HG02970 (cell line): Measurements from ENCODE around the gene COL13A1.

Source experiments
- ATAC-seq: cut with Tn5 transposase; IDR thresholded peaks from one replicate; pipeline ENCODE4 v1.9.1; 2021; ENCODE audit warnings: mild to moderate bottlenecking, moderate library complexity, moderate number of reproducible peaks; ENCODE audit not compliant: unreplicated experiment, low FRiP score

COL13A1 gene

GRCh38 chr10:69843923-69844322 lies 42.2 kb downstream of the COL13A1 start:
- no peak for ATAC-seq

- ATAC-seq, result no peak
Measured at GRCh38 chr10:69844698-69845097, 43.0 kb downstream of the COL13A1 start.

GRCh38 chr10:69845574-69846292 lies 44.0 kb downstream of the COL13A1 start:
- ATAC-seq, result no peak

GRCh38 chr10:69846293-69846921 lies 44.7 kb downstream of the COL13A1 start:
- no peak for ATAC-seq

- no peak for ATAC-seq
Measured at GRCh38 chr10:69847458-69847857, 45.8 kb downstream of the COL13A1 start.

GRCh38 chr10:69847883-69848282 lies 46.2 kb downstream of the COL13A1 start:
- ATAC-seq, result no peak

GRCh38 chr10:69848454-69848853 lies 46.7 kb downstream of the COL13A1 start:
- no peak for ATAC-seq

- no peak for ATAC-seq
Measured at GRCh38 chr10:69849825-69850224, 48.1 kb downstream of the COL13A1 start.

- no peak for ATAC-seq
Measured at GRCh38 chr10:69850440-69850839, 48.7 kb downstream of the COL13A1 start.

GRCh38 chr10:69851306-69851705 lies 49.6 kb downstream of the COL13A1 start:
- no peak for ATAC-seq

- ATAC-seq, result no peak
Measured at GRCh38 chr10:69853064-69853463, 51.4 kb downstream of the COL13A1 start.

GRCh38 chr10:69854511-69855345 lies 53.0 kb downstream of the COL13A1 start:
- no peak for ATAC-seq

GRCh38 chr10:69855346-69856111 lies 53.8 kb downstream of the COL13A1 start:
- no peak for ATAC-seq

GRCh38 chr10:69856601-69857166 lies 55.0 kb downstream of the COL13A1 start:
- no peak for ATAC-seq

- ATAC-seq, result no peak
Measured at GRCh38 chr10:69858201-69858600, 56.5 kb downstream of the COL13A1 start.

- no peak for ATAC-seq
Measured at GRCh38 chr10:69860271-69860670, 58.6 kb downstream of the COL13A1 start.

- no peak for ATAC-seq
Measured at GRCh38 chr10:69861251-69862240, 59.8 kb downstream of the COL13A1 start.

- ATAC-seq, result no peak
Measured at GRCh38 chr10:69862882-69863530, 61.3 kb downstream of the COL13A1 start.

- ATAC-seq, result no peak
Measured at GRCh38 chr10:69863580-69863979, 61.9 kb downstream of the COL13A1 start.
